Natural killer cell (primary cell): Measurements from ENCODE around the gene CXCR6. TPM values are rescaled to one million over a fixed set of nuclear protein-coding genes. Genes with fewer than 3 reads are reported as not detected.

Experiments used
- ATAC-seq, 3 donors: fragments of 150-1000 bp in 2 of 3; fragments of 200-7000 bp in 1 of 3; cut with Tn5 transposase; 1 replicate in 1 of 3; 2 replicates in 2 of 3; pipeline ENCODE4 v1.10.0; 2021; ENCODE audit warnings: mild to moderate bottlenecking in 2 of 3, moderate library complexity in 2 of 3
- DNase-seq, 2 donors: peaks; one replicate each; pipeline versions ENCODE4 v3.0.0 to v3.0.0-alpha.2; 2013 to 2021; ENCODE audit warnings: mixed read lengths in 1 of 2
- H3K27ac ChIP-seq: one replicate; pipeline ENCODE4 v1.5.1; 2013; ENCODE audit warnings: mild to moderate bottlenecking, low read length
- H3K27me3 ChIP-seq: one replicate; pipeline ENCODE4 v1.6.1; 2013; ENCODE audit warnings: low read length; ENCODE audit not compliant: control insufficient read depth, insufficient read depth
- H3K36me3 ChIP-seq: one replicate; pipeline ENCODE4 v1.6.1; 2013; ENCODE audit warnings: low read length; ENCODE audit not compliant: control insufficient read depth, insufficient read depth
- H3K4me1 ChIP-seq: one replicate; pipeline ENCODE4 v1.6.1; 2013; ENCODE audit warnings: low read length; ENCODE audit not compliant: control insufficient read depth, insufficient read depth
- H3K4me3 ChIP-seq: one replicate; pipeline ENCODE4 v1.5.1; 2013; ENCODE audit warnings: low read length
- H3K9me3 ChIP-seq: one replicate; pipeline ENCODE4 v1.6.1; 2013; ENCODE audit warnings: low read length; ENCODE audit not compliant: control insufficient read depth, insufficient read depth
- H3K27ac Mint-ChIP-seq, 2 donors: one replicate each; pipeline ENCODE4 v1.8.0; 2022; ENCODE audit warnings: mild to moderate bottlenecking in 2 of 2, mixed read lengths in 2 of 2, moderate library complexity in 1 of 2
- H3K27me3 Mint-ChIP-seq, 2 donors: one replicate each; pipeline ENCODE4 v1.8.0; 2022; ENCODE audit warnings: low read depth in 2 of 2, mixed read lengths in 2 of 2
- H3K36me3 Mint-ChIP-seq: one replicate; pipeline ENCODE4 v1.8.0; 2022; ENCODE audit warnings: mixed read lengths
- H3K4me1 Mint-ChIP-seq, 2 donors: one replicate each; pipeline ENCODE4 v1.8.0; 2022; ENCODE audit warnings: mixed read lengths in 2 of 2
- H3K4me3 Mint-ChIP-seq: one replicate; pipeline ENCODE4 v1.8.0; 2022; ENCODE audit warnings: mild to moderate bottlenecking, moderate library complexity, mixed read lengths
- H3K9me3 Mint-ChIP-seq, 2 donors: one replicate each; pipeline ENCODE4 v1.8.0; 2022; ENCODE audit warnings: mixed read lengths in 2 of 2
- CTCF ChIP-seq: fragments of 200-600 bp; IDR thresholded peaks from one replicate; pipeline ENCODE4 v1.8.0; 2022; ENCODE audit warnings: antibody characterized with exemption
- WGBS: methylation state at CpG from one replicate; pipeline ENCODE4 v1.1.7; 2013; ENCODE audit warnings: missing lambda C conversion rate; ENCODE audit not compliant: insufficient coverage; 5-methylcytosine and 5-hydroxymethylcytosine counted together
- intact Hi-C: fragments of 100-400 bp; cut with micrococcal nuclease; formaldehyde crosslinking; loops from one replicate; pipeline ENCODE4 v1.14.2; 2022
- total RNA-seq, 4 donors: library from RNA; stranded (reverse); fragments of 120-200 nt in 1 of 4; gene quantifications; one replicate each; pipeline versions ENCODE4 v1.2.3 to v1.2.4, GENCODE V29; 2013 to 2022

The CXCR6 gene
- total RNA-seq, 3 donors from 2014 or later (not counting 1 experiment from before 2014, with no cell fraction given) = 0.95 to 2.1 (median 1.7) TPM

GRCh38 chr3:45972534-45973402, 29.5 kb downstream of the CXCR6 start:
- peaks cover 41% of the 10 kb centered on the region for H3K36me3 ChIP-seq
- H3K4me1 Mint-ChIP-seq = peaks cover 29 to 55% of the 10 kb centered on the region in 2 donors
- DNase-seq = no peak
- no peaks in the 10 kb centered on the region for H3K27me3 Mint-ChIP-seq
- intact Hi-C loops = no loop called here
- peak overlapping the region; percentile 5 for H3K27ac ChIP-seq
- no peak for ATAC-seq
- peaks cover 70% of the 10 kb centered on the region for H3K4me1 ChIP-seq
- WGBS = 73% methylated on average over 5 of the region's 6 CpGs
- H3K4me3 ChIP-seq = no peak overlapping the region
- no peaks in the 10 kb centered on the region for H3K9me3 Mint-ChIP-seq
- H3K9me3 ChIP-seq = no peaks in the 10 kb centered on the region
- peak overlapping the region in 1 of 2 donors; percentile 54 for H3K27ac Mint-ChIP-seq
- peaks cover 30% of the 10 kb centered on the region for H3K36me3 Mint-ChIP-seq
- H3K27me3 ChIP-seq = no peaks in the 10 kb centered on the region
- TF ChIP-seq CTCF = no peak
- no peak overlapping the region for H3K4me3 Mint-ChIP-seq

GRCh38 chr3:45974686-45975085, 31.4 kb downstream of the CXCR6 start:
- 81% methylated on average over 2 of the region's 4 CpGs for WGBS
- intact Hi-C loops = no loop called here
- DNase-seq (no peak), ATAC-seq (no peak)
- no peak overlapping the region for H3K27ac ChIP-seq
- Mint-ChIP-seq H3K9me3 (no peaks in the 10 kb centered on the region), H3K4me3 (no peak overlapping the region), H3K27me3 (no peaks in the 10 kb centered on the region), H3K36me3 (peaks cover 37% of the 10 kb centered on the region), H3K4me1 (peaks cover 40 to 52% of the 10 kb centered on the region in 2 donors), H3K27ac (no peak overlapping the region)
- no peaks in the 10 kb centered on the region for H3K9me3 ChIP-seq
- H3K36me3 ChIP-seq = peaks cover 30% of the 10 kb centered on the region
- peaks cover 72% of the 10 kb centered on the region for H3K4me1 ChIP-seq
- H3K27me3 ChIP-seq = no peaks in the 10 kb centered on the region
- no peak for TF ChIP-seq CTCF
- no peak overlapping the region for H3K4me3 ChIP-seq

- Histone ChIP-seq H3K36me3 (peaks cover 32% of the 10 kb centered on the region), H3K27ac (peak overlapping the region; percentile 26)
- H3K27ac Mint-ChIP-seq = peak overlapping the region; percentile 53 to 88
Observed at GRCh38 chr3:45975686-45976085, 32.4 kb downstream of the CXCR6 start.

More at GRCh38 chr3:45975686-45976085, 32.4 kb downstream of the CXCR6 start:
- peaks cover 75% of the 10 kb centered on the region for H3K4me1 ChIP-seq
- ATAC-seq = no peak
- H3K27me3 Mint-ChIP-seq = no peaks in the 10 kb centered on the region
- H3K9me3 ChIP-seq = no peaks in the 10 kb centered on the region
- peak in 1 of 2 donors; percentile 45 for DNase-seq
- TF ChIP-seq CTCF = no peak
- intact Hi-C loops = loop anchor here (2.0 kb wide), 1 partner anchor 17 kb away; no protein-coding TSS in a partner anchor
- no peaks in the 10 kb centered on the region for H3K9me3 Mint-ChIP-seq
- peak overlapping the region; percentile 26 for H3K4me3 Mint-ChIP-seq
- H3K4me3 ChIP-seq = no peak overlapping the region
- WGBS = 57% methylated on average over 5 of the region's 5 CpGs
- H3K27me3 ChIP-seq = no peaks in the 10 kb centered on the region
- peaks cover 40 to 48% of the 10 kb centered on the region in 2 donors for H3K4me1 Mint-ChIP-seq
- H3K36me3 Mint-ChIP-seq = peaks cover 34% of the 10 kb centered on the region
